MM.1S (cell line): Measurements from ENCODE around the gene MBOAT7.

Experiments
- EZH2phosphoT487 ChIP-seq: fragments of 300-600 bp; sonication (generic); IDR thresholded peaks from 2 replicates; pipeline ENCODE4 v1.6.1; 2018; ENCODE audit warnings: antibody characterized with exemption, low read length
- TF ChIP-seq, protein P1 (sequence below): fragments of 300-600 bp; sonication (generic); IDR thresholded peaks from 2 replicates; pipeline ENCODE4 v1.5.1; 2016; ENCODE audit warnings: antibody characterized with exemption, low read length, mixed read lengths

DNA sequence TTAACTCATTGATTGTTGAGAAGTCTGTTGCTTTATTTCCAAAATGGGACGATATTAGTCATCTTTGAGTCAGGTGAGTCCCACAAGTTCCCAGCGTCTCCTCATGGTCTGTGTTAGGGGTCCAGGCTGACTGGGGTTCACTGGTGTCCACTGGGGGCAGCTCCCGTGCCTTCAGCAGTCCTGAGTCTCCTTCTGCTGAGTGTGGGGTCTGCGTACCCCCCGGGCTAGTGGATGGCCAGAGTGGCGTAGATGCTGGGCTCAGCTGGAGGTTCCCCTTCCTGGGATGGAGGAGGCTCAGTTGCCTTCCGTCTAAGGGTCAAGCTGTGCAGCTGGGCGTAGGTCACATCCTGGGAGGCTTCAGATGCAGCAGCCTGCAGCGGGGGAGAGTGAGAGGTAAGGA lies 27.5 kb upstream of the MBOAT7 start:
- TF ChIP-seq, protein P1, sequence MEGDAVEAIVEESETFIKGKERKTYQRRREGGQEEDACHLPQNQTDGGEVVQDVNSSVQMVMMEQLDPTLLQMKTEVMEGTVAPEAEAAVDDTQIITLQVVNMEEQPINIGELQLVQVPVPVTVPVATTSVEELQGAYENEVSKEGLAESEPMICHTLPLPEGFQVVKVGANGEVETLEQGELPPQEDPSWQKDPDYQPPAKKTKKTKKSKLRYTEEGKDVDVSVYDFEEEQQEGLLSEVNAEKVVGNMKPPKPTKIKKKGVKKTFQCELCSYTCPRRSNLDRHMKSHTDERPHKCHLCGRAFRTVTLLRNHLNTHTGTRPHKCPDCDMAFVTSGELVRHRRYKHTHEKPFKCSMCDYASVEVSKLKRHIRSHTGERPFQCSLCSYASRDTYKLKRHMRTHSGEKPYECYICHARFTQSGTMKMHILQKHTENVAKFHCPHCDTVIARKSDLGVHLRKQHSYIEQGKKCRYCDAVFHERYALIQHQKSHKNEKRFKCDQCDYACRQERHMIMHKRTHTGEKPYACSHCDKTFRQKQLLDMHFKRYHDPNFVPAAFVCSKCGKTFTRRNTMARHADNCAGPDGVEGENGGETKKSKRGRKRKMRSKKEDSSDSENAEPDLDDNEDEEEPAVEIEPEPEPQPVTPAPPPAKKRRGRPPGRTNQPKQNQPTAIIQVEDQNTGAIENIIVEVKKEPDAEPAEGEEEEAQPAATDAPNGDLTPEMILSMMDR, result no peak
- no peak for TF ChIP-seq EZH2phosphoT487
